Umbilical cord (tissue), 2 donors: ENCODE data around the gene LRP5. TPM values are rescaled to one million over a fixed set of nuclear protein-coding genes. Genes with fewer than 3 reads are reported as not detected.
"Not testable (repeated sequence)": the region's sequence is repeated elsewhere in the genome, so short reads cannot be mapped to it uniquely, and the experiment has no call there.

Experiments
- DNase-seq: peaks from one replicate; pipeline ENCODE4 v3.0.0-alpha.2; 2015; ENCODE audit warnings: low spot score
- total RNA-seq: library from RNA; depleted of rRNA; stranded (reverse); fragments of >200 nt; gene quantifications from one replicate; pipeline ENCODE4 v1.2.3, GENCODE V29; 2014; ENCODE audit warnings: low replicate concordance; ENCODE audit not compliant: insufficient read depth

Gene LRP5
- total RNA-seq, 1 donor from 2014 or later: 50.6 TPM

GRCh38 chr11:68467201-68467834, 154.9 kb downstream of the LRP5 start:
- DNase-seq: no peak

DNA sequence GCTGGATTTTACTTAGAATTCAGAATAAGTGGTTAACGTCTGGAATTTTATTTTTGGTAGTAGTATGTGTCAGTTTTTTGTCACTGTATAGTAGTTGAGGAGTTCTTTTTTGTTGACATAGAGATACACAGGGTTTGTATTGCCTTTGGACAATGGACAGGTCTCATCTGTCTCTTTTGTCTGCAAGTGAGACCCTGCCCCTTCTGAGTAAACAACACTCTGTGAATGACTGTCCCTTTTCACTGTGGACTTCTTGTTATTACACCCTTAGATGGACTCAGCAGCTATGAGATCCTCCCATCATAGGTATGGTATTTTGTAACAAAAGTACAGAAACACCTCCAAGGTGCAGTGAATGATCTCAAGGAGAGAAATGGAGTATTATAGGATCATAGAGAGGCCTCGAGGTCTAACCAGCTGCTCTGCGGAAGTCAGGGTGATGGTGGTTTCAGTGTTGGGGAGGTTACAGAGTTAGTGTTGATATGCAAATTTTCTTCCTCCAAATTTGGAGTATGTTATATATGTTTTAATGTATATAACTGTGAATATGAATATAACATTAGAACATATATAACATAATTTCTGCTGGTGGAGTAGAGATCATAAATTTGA, 155.9 kb downstream of the LRP5 start:
- no peak for DNase-seq

GRCh38 chr11:68469122-68469521, 156.7 kb downstream of the LRP5 start:
- no peak for DNase-seq

GRCh38 chr11:68469642-68470041, 157.3 kb downstream of the LRP5 start:
- DNase-seq: no peak

DNA sequence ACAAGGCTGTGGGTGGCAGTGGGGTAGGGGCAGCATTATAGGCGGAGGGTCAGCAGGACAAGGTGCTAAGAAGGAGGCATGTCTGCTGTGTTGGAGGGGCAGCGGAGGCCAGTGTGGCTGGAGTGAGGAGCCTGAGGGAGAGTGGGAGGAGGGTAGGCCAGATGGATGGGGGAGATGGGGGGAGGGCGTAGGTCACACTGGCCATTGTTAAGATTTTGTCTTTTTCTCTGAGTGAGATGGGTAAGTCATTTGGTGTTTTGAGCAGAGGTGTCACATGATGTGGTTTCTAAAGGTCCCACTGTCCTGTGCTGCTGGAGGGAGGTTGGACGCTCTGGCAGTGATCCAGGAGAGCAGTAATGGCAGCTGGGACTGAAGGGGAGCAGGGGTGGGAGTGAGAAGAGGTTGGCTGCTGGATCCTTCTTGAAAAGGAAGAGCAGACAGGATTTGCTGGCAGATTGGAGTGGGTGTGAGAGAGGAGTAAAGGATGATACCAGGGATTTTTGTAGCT, 158.0 kb downstream of the LRP5 start:
- DNase-seq: no peak

- DNase-seq: no peak
These were observed 159.3 kb downstream of the LRP5 start for GRCh38 chr11:68471360-68472340.

GRCh38 chr11:68472778-68473177, 160.4 kb downstream of the LRP5 start:
- no peak for DNase-seq

GRCh38 chr11:68473693-68474092, 161.3 kb downstream of the LRP5 start:
- DNase-seq: no peak

DNA sequence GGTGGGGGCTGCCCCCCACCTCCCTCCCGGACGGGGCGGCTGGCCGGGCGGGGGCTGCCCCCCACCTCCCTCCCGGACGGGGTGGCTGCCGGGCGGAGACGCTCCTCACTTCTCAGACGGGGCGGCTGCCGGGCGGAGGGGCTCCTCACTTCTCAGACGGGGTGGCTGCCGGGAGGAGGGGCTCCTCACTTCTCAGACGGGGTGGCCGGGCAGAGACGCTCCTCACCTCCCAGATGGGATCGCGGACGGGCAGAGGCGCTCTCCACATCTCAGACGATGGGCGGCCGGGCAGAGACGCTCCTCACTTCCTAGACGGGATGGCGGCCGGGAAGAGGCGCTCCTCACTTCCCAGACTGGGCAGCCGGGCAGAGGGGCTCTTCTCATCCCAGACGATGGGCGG, 163.2 kb downstream of the LRP5 start:
- not testable (repeated sequence) for DNase-seq

DNA sequence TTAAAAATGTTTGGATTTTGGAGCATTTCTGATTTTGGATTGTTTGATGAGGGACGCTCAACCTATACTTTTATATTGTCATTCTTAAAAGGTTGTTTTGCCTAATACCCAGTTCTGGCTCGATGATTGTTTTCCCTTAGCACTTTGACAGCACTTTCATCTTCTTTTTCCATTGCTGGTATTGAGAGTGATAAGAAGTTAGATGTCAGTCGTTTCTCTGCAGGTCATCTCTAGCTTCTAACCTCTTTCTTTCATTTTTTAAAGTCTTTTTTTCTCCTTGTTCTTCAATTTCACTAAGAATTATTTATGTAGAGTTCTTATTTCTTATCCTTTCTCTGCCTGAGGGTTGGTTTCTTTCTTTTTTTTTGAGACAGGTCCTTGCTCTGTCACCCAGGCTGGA, 167.0 kb downstream of the LRP5 start:
- no peak for DNase-seq

- DNase-seq: no peak
These were observed 167.8 kb downstream of the LRP5 start for GRCh38 chr11:68480193-68480592.

- DNase-seq: peak; percentile 49
These were observed 168.6 kb downstream of the LRP5 start for GRCh38 chr11:68480852-68481510.

- no peak for DNase-seq
These were observed 169.3 kb downstream of the LRP5 start for GRCh38 chr11:68481579-68482240.

GRCh38 chr11:68488623-68489022, 176.2 kb downstream of the LRP5 start:
- no peak for DNase-seq

GRCh38 chr11:68495220-68495729, 182.9 kb downstream of the LRP5 start:
- DNase-seq: no peak

DNA sequence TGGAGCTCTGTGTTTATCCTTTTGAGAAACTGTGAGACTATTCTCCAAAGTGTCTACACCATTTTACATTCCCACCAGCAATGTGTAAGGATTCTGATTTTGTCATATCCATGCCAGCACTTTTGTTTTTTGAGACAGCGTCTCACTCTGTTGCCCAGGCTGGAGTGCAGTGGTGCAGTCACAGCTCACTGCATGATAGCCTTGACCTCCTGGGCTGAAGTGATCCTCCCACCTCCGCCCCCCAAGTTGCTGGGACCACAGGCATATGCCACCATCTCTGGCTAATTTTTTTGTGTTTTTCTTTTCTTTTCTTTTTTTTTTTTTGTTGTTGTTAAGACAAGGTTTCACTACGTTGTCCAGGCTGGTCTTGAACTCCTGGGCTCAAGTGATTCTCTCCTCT, 183.5 kb downstream of the LRP5 start:
- no peak for DNase-seq

DNA sequence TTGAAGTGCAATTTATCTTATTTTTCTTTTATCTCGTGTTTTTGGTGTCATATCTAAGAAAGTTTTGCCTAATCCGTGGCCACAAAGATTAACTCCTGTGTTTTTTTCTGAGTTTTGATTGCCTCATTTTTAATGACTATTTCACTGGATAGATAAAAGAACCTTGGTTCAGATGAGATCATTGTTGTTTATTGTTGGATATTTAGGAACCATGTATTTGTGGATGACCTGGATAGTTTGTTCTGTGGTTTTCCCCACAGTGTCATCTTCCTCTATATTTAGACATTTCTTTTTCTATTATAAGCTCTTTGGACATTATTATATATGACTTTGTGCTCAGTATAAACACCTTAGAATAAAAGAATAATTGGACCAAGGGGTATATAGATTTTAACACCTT, 185.4 kb downstream of the LRP5 start:
- DNase-seq: no peak

DNA sequence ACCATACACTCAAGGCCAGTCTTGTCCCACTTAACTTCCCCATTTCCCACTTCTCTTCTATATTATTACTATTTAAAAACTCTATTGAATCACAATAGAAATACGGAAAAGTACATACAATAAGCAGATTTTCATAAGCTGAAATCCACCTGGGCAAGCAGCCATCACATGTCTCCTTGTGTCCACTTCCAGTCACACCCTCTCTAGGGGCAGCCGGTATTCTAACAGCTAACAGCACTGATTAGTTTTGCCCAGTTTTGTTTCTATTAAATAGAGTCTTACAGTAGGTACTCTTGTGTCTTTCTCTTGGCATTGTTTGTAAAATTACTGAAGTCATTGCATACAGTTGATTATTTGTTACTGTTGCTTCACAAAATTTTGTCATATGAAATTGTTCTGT, 185.9 kb downstream of the LRP5 start:
- peak; percentile 7 for DNase-seq
